Thoracic aorta (tissue), 2 donors: ENCODE measurements around the gene MAP3K3. TPM values are rescaled to one million over a fixed set of nuclear protein-coding genes. Genes with fewer than 3 reads are reported as not detected.

Source experiments
- ATAC-seq: fragments of 150-250 bp; one replicate; pipeline ENCODE4 v1.8.0; 2017; ENCODE audit warnings: low read depth; ENCODE audit not compliant: insufficient number of reproducible peaks, low FRiP score
- DNase-seq: peaks from one replicate; pipeline ENCODE4 v3.0.0-alpha.2; 2020; ENCODE audit warnings: low spot score
- H3K27ac ChIP-seq, 2 donors: fragments of 200-600 bp; sonication (generic); 1 replicate in 1 of 2; 2 replicates in 1 of 2; pipeline ENCODE4 v1.5.1; 2016; ENCODE audit warnings: mild to moderate bottlenecking in 2 of 2, moderate library complexity in 2 of 2
- H3K27me3 ChIP-seq: fragments of 200-600 bp; sonication (generic); replicated peaks from 2 replicates; pipeline ENCODE4 v1.6.0; 2016; ENCODE audit warnings: mild to moderate bottlenecking; ENCODE audit not compliant: insufficient read depth
- H3K36me3 ChIP-seq: fragments of 200-600 bp; sonication (generic); one replicate; pipeline ENCODE4 v1.5.1; 2016
- H3K4me1 ChIP-seq, 2 donors: fragments of 200-600 bp; sonication (generic); 1 replicate in 1 of 2; 2 replicates in 1 of 2; pipeline versions ENCODE4 v1.5.1 to v1.6.0; 2016; ENCODE audit warnings: low read depth in 2 of 2, mild to moderate bottlenecking in 1 of 2; ENCODE audit not compliant: control insufficient read depth in 1 of 2
- H3K4me3 ChIP-seq: fragments of 200-600 bp; sonication (generic); 2 replicates; pipeline ENCODE4 v1.5.1; 2016; ENCODE audit warnings: mild to moderate bottlenecking
- H3K9me3 ChIP-seq: fragments of 200-600 bp; sonication (generic); 2 replicates; pipeline ENCODE4 v1.5.1; 2016
- total RNA-seq, 2 donors: library from RNA; depleted of rRNA; stranded (reverse); fragments of >200 nt; gene quantifications; one replicate each; pipeline versions ENCODE4 v1.1.0 to v1.2.3, GENCODE V29; 2016
- TF ChIP-seq, protein P1 (sequence below): fragments of 200-600 bp; sonication (generic); IDR thresholded peaks from one replicate; pipeline ENCODE4 v1.5.1; 2019; ENCODE audit warnings: antibody characterized with exemption

The MAP3K3 gene
- total RNA-seq, 2 donors from 2014 or later: 85.3 to 102 TPM

- ATAC-seq: no peak
- DNase-seq: no peak
- Histone ChIP-seq H3K4me1 (peaks cover 13 to 16% of the 10 kb centered on the region in 2 donors), H3K27ac (no peak overlapping the region), H3K4me3 (no peak overlapping the region), H3K27me3 (no peaks in the 10 kb centered on the region), H3K9me3 (no peaks in the 10 kb centered on the region), H3K36me3 (peaks cover 2% of the 10 kb centered on the region)
- TF ChIP-seq, protein P1, sequence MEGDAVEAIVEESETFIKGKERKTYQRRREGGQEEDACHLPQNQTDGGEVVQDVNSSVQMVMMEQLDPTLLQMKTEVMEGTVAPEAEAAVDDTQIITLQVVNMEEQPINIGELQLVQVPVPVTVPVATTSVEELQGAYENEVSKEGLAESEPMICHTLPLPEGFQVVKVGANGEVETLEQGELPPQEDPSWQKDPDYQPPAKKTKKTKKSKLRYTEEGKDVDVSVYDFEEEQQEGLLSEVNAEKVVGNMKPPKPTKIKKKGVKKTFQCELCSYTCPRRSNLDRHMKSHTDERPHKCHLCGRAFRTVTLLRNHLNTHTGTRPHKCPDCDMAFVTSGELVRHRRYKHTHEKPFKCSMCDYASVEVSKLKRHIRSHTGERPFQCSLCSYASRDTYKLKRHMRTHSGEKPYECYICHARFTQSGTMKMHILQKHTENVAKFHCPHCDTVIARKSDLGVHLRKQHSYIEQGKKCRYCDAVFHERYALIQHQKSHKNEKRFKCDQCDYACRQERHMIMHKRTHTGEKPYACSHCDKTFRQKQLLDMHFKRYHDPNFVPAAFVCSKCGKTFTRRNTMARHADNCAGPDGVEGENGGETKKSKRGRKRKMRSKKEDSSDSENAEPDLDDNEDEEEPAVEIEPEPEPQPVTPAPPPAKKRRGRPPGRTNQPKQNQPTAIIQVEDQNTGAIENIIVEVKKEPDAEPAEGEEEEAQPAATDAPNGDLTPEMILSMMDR: no peak
Observed at GRCh38 chr17:63596856-63597586, 25.2 kb upstream of the MAP3K3 start.

- H3K4me1 ChIP-seq: peaks cover 13 to 18% of the 10 kb centered on the region in 2 donors
- H3K27me3 ChIP-seq: no peaks in the 10 kb centered on the region
- H3K36me3 ChIP-seq: peaks cover 2% of the 10 kb centered on the region
- H3K27ac ChIP-seq: no peak overlapping the region
- H3K4me3 ChIP-seq: no peak overlapping the region
- H3K9me3 ChIP-seq: no peaks in the 10 kb centered on the region
- no peak for ATAC-seq
- TF ChIP-seq, protein P1: no peak
- DNase-seq: no peak
Observed at GRCh38 chr17:63598281-63598680, 23.9 kb upstream of the MAP3K3 start.

- H3K4me1 ChIP-seq: peaks cover 13 to 18% of the 10 kb centered on the region in 2 donors
- H3K4me3 ChIP-seq: peak within 1 kb of the TSS; percentile 96
- peak; percentile 47 for DNase-seq
- H3K27ac ChIP-seq: peak within 1 kb of the TSS; percentile 70 to 83
- TF ChIP-seq, protein P1: no peak
- H3K36me3 ChIP-seq: peaks cover 8% of the 10 kb centered on the region
- H3K9me3 ChIP-seq: no peaks in the 10 kb centered on the region
- peak; percentile 53 for ATAC-seq
- H3K27me3 ChIP-seq: no peaks in the 10 kb centered on the region
Observed at GRCh38 chr17:63600569-63601438, 21.4 kb upstream of the MAP3K3 start, which contains the start of gene TACO1. Gene TACO1 (plus strand): TSS chr17:63600895. CDS start chr17:63601084, 189 bp downstream.

DNA sequence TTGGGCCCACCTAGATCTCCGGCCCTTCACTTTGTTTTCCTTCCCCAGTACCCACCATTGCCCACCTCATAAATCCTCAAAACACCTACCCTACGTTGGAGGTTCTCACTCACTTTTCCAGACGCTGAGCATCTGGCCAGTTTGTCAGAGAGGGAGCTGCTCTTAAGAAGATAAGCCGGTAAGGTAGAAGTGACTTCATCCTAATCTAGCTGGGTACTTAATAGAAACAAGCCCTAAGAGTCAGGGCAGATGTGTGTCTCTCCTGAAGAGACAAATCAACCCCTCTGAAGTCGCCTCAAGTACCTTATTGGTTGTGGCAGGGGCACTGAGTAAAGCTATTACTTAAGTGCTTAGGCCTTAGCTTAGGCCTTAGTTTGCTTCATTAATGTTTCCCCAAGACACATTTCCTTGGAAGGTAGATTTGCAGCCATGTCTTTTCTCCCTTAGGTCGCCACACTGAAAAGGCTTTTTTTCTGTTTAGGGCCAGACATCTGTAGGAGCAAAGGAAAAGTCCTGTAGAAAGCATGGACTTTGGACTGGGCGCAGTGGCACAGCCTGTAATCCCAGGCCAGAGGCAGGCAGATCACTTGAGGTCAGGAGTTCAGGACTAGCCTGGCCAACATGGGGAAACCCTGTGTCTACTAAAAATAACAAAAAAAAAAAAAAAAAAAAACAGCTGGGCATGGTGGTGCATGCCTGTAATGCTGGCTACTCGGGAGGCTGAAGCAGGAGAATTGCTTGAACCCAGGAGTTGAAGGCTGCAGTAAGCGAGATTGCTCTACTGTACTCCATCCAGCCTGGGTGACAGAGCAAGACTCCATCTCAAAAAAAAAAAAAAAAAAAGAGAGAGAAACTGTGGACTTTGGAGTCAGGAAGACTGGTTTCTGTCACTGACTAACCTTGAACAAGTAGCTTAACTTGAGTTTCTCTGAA lies 20.5 kb upstream of the MAP3K3 start:
- peaks cover 14% of the 10 kb centered on the region for H3K36me3 ChIP-seq
- H3K4me1 ChIP-seq: peaks cover 13 to 18% of the 10 kb centered on the region in 2 donors
- H3K27me3 ChIP-seq: no peaks in the 10 kb centered on the region
- no peaks in the 10 kb centered on the region for H3K9me3 ChIP-seq
- ATAC-seq (no peak), DNase-seq (no peak)
- TF ChIP-seq, protein P1: no peak
- H3K4me3 ChIP-seq: peak overlapping the region; percentile 96
- peak overlapping the region; percentile 70 to 83 for H3K27ac ChIP-seq
